ENCODE results near the gene CDC42BPB.
"Not testable (repeated sequence)": the region's sequence is repeated elsewhere in the genome, so short reads cannot be mapped to it uniquely, and the experiment has no call there.

The CDC42BPB gene

DNA sequence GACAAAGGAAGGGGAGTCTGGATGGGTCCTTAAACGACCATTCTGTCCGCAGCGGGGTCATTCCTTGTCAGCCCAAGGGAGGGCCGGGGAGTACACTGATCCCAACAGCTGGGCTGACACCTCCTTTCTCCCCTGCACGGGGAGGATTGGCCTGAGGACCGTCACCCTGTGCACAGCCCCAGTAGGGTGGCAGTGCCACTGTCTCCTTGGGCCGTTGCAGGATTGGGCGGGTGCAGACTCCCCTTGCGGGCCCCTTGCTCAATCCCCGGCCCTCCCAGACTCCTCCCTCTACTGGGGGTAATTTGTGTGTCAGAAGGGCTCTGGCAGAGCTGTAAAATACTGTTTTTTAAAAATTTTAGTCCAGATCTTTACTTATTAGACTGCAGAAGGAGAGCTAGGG lies 147.4 kb downstream of the CDC42BPB start:
- no peak for DNase-seq

- DNase-seq = no peak
These were observed 147.9 kb downstream of the CDC42BPB start for GRCh38 chr14:102909462-102909861.

GRCh38 chr14:102908766-102909455 lies 148.4 kb downstream of the CDC42BPB start:
- no peak for DNase-seq

DNA sequence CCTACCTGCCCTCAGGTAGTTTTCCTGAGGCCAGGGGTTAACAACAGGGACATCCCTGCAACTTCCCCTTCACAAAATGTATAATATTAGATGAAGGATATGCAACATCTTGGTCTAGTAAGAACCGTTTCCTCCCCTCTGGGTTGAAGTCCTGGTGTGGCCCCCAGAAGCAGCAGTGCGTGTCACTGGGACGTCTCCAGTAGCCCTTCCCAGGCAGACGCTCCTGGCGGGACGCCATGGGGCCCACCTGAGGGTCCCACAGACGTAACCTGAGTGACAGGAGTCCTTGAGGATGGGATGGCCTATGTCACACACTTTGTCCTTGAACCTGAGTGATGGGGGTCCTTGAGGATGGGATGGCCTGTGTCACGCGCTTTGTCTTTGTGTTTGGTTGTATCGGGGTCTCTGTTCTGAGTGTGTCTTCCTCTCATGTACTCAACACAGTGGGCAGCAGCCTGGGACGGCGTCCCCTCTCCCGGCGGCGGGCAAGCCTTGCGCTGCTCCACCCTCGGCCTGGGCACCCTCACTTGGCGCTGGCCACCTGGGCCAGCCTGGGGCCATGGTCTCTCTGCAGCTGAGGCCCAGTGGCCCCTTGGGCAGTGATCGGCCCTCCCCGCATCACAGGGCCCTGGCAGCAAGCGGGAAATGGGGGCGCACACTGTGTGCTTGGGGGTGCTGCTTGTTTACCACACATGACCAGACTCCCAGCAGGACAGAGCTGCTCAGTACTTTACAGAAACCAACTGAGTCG lies 149.2 kb downstream of the CDC42BPB start:
- DNase-seq = no peak

DNA sequence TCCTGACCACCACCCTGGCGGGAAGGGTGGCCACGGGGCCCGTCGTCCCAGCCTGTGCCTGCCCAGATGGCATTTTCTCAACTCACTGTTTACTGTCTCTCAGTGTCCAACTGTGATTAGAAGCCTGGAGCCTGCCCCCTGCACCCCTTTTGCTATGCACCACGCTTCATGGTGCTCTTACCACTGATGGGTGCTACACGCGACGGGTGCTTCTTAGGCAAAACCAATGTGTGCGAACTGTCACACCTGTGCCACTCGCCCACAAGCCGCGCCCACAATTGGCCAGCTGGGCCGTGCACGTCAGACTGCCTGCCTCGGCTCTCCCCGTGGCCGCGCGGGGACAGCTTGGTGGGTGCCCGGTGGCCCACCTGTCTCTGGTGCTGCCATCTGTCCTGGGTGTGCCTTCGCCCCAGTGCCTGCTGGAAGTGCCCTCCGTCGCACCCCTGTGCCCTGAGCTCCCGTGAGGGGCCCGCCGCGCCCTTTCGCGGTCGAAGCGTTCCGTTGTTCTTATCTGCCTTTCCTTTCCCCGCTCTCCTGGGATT lies 150.0 kb downstream of the CDC42BPB start:
- no peak for DNase-seq

DNA sequence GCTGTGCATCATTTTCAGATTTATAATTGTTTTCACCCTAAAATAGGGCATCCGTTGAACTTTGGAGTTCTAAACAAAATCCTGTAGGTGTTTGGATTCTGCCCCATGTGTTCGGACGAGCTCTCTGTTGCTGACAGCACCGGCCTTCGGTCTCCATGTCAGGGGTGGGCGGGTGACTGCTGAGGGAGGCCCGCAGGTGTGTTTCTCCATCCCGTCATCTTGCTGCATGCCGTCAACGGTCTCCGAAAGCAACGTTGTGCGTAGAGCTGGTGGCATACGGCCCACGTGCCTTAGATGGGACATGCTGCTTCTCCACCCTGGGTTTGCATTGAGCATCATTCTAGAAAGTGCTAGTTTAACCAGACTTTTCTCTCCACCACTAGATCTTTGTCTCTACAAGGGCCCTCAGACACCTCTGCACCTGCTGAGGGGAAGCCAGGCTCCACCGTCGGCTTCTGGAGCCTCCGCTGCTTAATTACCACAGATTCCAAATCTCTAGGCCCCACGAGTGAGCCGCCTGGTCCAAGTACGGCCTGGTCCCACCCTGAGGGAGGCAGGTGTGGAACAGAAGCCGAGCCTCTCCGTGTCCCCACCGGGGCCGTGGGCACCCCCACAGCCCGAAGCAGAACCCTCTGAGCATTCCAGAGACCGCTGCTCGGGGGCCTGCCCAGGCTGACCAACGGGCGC lies 150.6 kb downstream of the CDC42BPB start:
- no peak for DNase-seq

DNA sequence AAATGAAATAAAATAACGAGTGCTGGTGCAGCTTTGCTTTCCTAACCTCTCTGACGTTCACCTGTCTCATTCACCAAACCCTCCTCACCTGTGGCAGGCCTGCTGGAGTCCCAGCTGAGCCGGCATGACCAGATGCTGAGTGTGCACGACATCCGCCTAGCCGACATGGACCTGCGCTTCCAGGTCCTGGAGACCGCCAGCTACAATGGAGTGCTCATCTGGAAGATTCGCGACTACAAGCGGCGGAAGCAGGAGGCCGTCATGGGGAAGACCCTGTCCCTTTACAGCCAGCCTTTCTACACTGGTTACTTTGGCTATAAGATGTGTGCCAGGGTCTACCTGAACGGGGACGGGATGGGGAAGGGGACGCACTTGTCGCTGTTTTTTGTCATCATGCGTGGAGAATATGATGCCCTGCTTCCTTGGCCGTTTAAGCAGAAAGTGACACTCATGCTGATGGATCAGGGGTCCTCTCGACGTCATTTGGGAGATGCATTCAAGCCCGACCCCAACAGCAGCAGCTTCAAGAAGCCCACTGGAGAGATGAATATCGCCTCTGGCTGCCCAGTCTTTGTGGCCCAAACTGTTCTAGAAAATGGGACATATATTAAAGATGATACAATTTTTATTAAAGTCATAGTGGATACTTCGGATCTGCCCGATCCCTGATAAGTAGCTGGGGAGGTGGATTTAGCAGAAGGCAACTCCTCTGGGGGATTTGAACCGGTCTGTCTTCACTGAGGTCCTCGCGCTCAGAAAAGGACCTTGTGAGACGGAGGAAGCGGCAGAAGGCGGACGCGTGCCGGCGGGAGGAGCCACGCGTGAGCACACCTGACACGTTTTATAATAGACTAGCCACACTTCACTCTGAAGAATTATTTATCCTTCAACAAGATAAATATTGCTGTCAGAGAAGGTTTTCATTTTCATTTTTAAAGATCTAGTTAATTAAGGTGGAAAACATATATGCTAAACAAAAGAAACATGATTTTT lies 151.9 kb downstream of the CDC42BPB start:
- DNase-seq = no peak

DNA sequence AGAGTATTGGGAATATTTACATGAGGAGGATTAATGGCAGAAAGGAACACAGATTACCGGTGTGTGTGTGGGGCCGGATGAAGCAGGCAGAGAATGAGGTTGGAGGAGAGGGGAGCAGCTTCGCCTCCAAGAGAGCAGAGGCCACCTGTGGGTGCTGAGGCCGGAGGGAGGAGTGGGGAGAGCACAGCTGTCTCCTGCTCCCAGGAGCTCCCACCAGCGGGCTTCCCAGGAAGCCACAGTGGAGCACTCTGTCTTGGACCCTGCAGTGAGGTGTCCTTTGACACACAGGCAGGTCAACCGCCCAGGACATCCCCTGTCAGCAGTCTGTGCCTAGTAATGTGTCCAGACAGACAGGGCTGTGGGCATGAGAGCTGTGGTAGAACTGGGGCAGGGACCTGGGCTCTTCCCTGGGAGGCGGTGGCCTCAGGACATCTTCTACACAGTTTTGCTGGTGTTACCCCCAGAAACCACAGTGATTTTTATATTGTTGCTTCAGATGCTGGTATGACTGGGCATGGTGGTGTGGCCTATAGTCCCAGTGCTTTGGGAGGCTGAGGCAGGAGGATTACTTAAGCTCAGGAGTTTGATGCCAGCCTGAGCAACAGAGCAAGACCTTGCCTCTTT lies 153.3 kb downstream of the CDC42BPB start:
- no peak for DNase-seq

DNA sequence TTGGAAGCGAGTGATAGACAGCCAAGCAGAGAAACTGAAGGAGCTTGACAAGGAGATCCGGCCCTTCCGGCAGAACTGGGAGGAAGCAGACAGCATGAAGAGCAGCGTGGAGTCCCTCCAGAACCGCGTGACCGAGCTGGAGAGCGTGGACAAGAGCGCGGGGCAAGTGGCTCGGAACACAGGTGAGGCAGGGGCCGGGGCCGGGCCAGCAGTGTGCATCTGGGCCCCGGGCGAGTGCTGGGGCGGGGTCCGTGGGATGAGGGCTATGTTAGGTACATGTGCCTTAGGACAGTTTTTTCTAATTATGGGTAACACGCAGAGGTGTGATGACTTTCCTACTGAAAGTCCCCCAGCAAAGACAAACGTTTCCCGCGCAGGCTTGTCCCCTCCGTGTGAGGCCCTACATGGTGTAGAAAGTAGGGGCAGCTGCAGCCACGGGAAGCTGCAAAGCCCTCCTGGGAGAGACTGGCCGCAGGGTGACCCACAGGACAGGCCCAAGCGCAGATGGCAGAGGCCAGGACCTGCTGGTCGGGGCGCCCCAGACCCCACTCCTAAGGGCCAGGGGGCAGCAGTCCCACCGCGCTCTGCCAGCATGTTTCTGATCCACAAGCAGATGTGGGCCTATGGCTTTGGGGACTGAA lies 154.0 kb downstream of the CDC42BPB start:
- no peak for DNase-seq

DNA sequence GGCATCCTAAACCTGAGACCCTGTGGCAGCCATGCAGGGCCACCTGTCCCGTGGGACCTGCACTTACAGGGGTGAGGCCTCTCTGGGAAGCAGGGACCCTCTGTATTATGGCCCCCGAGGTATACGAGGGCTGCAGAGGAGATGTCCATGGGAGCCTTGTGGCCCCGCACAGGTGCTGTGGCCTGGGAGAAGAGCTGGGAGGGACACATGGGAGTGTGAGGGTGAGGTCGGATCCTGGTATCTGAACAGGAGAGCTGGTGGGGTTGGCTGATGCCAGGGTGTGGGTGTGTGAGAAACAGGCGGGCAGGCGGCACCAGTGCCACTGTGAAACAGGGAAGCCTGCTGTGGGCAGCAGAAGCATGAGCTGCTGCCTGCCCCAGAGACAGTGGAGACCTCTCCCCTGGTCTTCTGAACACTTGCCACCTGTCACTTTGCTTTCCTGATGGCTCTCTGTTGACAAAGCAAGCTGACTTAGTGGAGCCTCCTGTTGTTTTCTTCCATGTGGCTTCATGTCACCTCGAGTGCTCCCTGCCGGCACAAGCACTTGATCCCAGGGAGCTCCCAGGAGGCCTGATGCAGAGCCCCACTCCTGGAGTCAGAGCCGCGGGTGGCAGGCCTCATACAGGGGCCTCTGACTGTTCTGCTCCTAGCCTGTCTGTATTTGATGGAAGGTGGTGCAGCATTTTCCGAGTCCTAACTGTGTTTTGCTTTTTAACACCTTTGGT lies 154.7 kb downstream of the CDC42BPB start:
- no peak for DNase-seq

DNA sequence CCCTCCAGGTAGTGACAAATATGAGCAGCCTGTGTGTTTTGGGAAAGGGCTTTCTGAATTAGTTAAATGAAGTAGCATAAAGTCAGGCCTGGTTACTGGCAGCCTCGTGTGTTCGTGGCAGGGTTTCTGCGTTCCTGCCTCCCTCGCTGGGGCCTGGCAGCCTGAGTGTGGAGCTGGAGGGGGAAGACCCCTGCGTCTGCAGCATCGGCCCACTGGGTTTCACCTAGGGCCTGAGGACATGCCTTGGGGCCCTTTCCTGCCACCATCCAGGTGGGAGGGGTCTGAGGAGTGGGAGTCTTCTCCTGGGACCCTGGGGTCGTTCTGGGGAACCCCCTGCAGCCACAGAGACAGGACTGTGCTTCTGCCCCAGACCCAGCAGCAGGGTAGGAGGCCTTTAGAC lies 155.3 kb downstream of the CDC42BPB start:
- no peak for DNase-seq

DNA sequence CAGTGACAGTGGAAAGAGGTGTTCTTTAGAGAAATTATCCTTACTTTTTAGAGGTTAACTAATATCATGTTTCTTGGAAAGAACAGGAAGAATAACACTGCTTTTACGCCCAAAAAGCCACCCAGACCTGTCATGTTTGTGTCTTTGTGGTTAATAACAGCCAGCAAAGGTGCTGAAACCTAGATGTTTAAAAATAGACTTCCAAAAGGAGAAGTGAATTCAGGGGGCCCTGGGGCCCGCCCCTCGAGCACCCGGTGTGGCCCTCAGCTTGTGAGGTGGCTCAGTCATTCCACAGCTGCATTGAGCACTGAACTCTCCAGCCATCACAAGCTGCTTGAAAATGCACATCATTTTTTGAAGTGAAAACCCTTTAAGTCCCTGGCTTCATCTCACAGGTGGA lies 155.7 kb downstream of the CDC42BPB start:
- no peak for DNase-seq

DNA sequence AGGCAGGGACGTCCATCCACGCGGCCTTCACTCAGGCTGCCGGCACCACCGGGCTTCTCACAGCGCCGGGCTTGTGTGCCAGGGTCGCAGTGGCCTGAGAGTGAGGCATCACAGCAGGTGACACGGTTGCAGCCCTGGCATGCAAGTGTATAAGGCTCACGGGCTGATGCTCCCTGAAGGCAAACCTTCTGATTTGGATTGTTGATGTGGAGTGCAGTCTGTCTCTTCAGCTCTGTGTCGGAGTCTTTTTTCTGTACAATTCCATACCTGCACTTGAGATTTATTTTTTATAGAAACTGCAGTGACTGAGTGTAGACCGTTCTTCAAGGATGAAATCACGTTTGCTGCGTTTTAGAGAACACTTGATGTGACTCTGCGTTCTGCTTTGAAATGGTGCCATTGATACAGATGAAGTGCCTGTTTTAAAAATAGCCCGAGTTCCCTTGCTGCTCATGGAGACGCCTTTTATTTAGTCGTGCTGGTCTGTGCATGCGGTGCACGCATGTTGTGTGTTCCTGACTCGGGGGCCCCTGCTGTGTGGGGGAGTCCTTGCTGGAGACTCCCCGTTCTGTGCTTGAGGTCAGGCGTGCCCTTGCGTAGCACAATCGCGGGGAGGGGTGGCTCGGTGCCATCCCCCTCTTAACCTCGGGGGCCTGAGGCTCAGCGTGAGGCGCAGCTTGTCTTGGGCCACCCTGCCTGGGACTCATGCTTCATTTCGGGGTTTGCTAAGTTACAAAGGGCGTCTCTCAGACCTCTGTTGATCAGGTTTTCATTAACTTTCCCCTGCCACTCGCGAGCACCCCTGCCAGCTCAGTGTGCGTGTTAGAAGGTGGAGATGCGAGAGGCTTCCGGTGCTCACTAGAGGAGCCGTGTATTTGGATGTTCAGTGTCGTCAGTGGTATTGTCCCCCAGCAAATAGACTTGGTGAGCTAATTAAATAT lies 156.4 kb downstream of the CDC42BPB start:
- peak; percentile 17 for DNase-seq

- DNase-seq = no peak
These were observed 157.8 kb downstream of the CDC42BPB start for GRCh38 chr14:102899516-102899900.

- DNase-seq = no peak
These were observed 158.4 kb downstream of the CDC42BPB start for GRCh38 chr14:102898776-102899515.

GRCh38 chr14:102898298-102898697 lies 159.1 kb downstream of the CDC42BPB start:
- DNase-seq = no peak

GRCh38 chr14:102897299-102898027 lies 159.9 kb downstream of the CDC42BPB start:
- DNase-seq = no peak

GRCh38 chr14:102896735-102897134 lies 160.6 kb downstream of the CDC42BPB start:
- not testable (repeated sequence) for DNase-seq
